Dedifferentiated amniotic fluid mesenchymal stem cell (primary cell): ENCODE results near the gene TSSK1B.
"Not testable (repeated sequence)": the region's sequence is repeated elsewhere in the genome, so short reads cannot be mapped to it uniquely, and the experiment has no call there.

Experiments
- DNase-seq: peaks from one replicate; pipeline ENCODE4 v3.0.0-alpha.2; 2016; ENCODE audit errors: extremely low spot score

The TSSK1B gene

DNA sequence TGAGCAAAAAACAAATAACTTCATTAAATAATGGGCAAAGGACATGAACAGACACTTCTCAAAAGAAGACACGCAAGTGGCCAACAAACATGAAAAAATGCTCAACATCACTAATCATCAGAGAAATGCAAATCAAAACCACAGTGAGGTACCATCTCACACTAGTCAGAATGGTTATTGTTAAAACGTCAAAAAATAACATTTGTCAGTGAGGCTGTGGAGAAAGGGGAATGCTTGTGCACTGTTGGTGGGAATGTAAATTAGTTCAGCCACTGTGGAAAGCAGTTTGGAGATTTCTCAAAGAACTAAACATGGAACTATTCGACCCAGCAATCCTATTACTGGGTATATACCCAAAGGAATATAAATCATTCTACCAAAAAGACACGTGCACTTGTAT lies 36.8 kb downstream of the TSSK1B start:
- DNase-seq: not testable (repeated sequence)

- no peak for DNase-seq
These were observed 37.7 kb downstream of the TSSK1B start for GRCh38 chr5:113397046-113397445.

GRCh38 chr5:113394658-113395057 lies 40.1 kb downstream of the TSSK1B start:
- no peak for DNase-seq

- no peak for DNase-seq
These were observed 44.6 kb downstream of the TSSK1B start for GRCh38 chr5:113390224-113390623.

DNA sequence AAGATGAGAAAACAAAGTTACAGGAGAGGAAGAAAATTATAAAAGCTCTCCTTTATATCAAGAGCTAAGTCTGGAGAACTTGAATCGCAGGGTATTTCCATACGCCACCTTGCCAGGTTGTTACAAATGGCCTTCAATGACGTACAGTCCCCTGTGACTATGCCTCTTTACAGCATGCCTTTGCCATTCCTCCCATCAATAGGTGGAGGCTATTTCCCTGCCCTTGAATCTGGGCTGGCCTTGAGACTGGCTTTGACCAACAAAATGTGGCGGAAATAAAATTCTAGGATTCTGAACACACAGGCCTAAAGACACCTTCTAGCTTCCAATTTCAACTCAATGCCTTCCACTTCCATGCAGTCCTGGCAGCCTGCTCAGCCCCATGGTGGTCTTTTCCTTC lies 45.7 kb downstream of the TSSK1B start:
- DNase-seq: no peak

- DNase-seq: no peak
These were observed 46.9 kb downstream of the TSSK1B start for GRCh38 chr5:113387844-113388243.

- no peak for DNase-seq
These were observed 50.0 kb downstream of the TSSK1B start for GRCh38 chr5:113384782-113385285.

DNA sequence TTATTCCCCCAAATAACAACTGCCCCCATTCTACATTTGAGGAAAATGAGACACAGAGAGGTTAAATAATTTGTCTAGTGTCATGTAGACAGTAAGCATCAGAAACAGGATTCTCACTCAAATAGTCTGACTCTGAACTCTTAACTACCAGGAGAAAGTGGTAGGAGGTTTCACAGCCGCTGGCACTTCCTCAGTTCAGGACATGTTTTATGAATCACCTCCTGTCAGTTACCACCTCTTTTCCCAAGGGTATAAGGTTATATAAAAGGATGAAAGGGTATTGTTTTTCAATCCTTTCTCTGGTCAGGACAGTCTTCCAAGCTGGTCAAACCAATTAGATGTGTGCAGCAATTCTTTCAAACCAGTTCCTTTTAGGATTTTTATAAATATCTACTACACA lies 52.1 kb downstream of the TSSK1B start:
- no peak for DNase-seq
